Stimulated activated naive B cell treated with anti-CD40 and anti-IgM and Interleukin-4, amounts not matched to agents 10 μg/mL and 1 μg/mL and 100 μg/mL, for 72 hours (primary cell): ENCODE data around the gene MRPS5.
A peak's percentile ranks its signal among the peaks of the same experiment; 100 is the strongest.

ENCODE experiments used
- ATAC-seq, 2 donors: fragments of 150-1000 bp; cut with Tn5 transposase; replicated peaks; 2 replicates each; pipeline ENCODE4 v1.10.0; 2021; ENCODE audit warnings: moderate library complexity in 1 of 2
- DNase-seq: peaks from one replicate; pipeline ENCODE4 v3.0.0; 2021
- H3K27ac Mint-ChIP-seq: one replicate; pipeline ENCODE4 v1.8.0; 2022; ENCODE audit warnings: mild to moderate bottlenecking, mixed read lengths
- H3K27me3 Mint-ChIP-seq, 2 donors: one replicate each; pipeline ENCODE4 v1.8.0; 2022; ENCODE audit warnings: mixed read lengths in 2 of 2
- H3K36me3 Mint-ChIP-seq, 2 donors: one replicate each; pipeline ENCODE4 v1.8.0; 2022; ENCODE audit warnings: mixed read lengths in 2 of 2, mild to moderate bottlenecking in 1 of 2
- H3K4me1 Mint-ChIP-seq, 2 donors: one replicate each; pipeline ENCODE4 v1.8.0; 2022; ENCODE audit warnings: mixed read lengths in 2 of 2, mild to moderate bottlenecking in 1 of 2
- H3K4me3 Mint-ChIP-seq, 2 donors: one replicate each; pipeline ENCODE4 v1.8.0; 2022; ENCODE audit warnings: mild to moderate bottlenecking in 2 of 2, mixed read lengths in 2 of 2, moderate library complexity in 1 of 2
- H3K9me3 Mint-ChIP-seq, 2 donors: one replicate each; pipeline ENCODE4 v1.8.0; 2022; ENCODE audit warnings: mixed read lengths in 2 of 2, mild to moderate bottlenecking in 1 of 2

Gene MRPS5

GRCh38 chr2:95076705-95077529 is 44.7 kb downstream of the MRPS5 start:
- peak overlapping the region; percentile 78 to 80 for H3K4me3 Mint-ChIP-seq
- H3K27me3 Mint-ChIP-seq, result peaks cover 8 to 27% of the 10 kb centered on the region in 2 donors
- H3K36me3 Mint-ChIP-seq, result no peaks in the 10 kb centered on the region
- peak; percentile 78 to 83 for ATAC-seq
- H3K9me3 Mint-ChIP-seq, result no peaks in the 10 kb centered on the region
- DNase-seq, result peak; percentile 70
- peaks cover 14 to 40% of the 10 kb centered on the region in 2 donors for H3K4me1 Mint-ChIP-seq
- no peak overlapping the region for H3K27ac Mint-ChIP-seq

- Mint-ChIP-seq H3K4me3 (peak overlapping the region in 1 of 2 donors; percentile 19), H3K4me1 (peaks cover 14 to 40% of the 10 kb centered on the region in 2 donors), H3K9me3 (no peaks in the 10 kb centered on the region), H3K27me3 (peaks cover 8 to 27% of the 10 kb centered on the region in 2 donors), H3K27ac (no peak overlapping the region), H3K36me3 (no peaks in the 10 kb centered on the region)
- ATAC-seq (no peak), DNase-seq (no peak)
Measured at GRCh38 chr2:95075440-95076132, 46.0 kb downstream of the MRPS5 start.

GRCh38 chr2:95074663-95075439 is 46.8 kb downstream of the MRPS5 start:
- Mint-ChIP-seq H3K4me3 (peak overlapping the region; percentile 29 to 67), H3K9me3 (no peaks in the 10 kb centered on the region), H3K36me3 (no peaks in the 10 kb centered on the region), H3K27ac (peak overlapping the region; percentile 87), H3K27me3 (peaks cover 8 to 27% of the 10 kb centered on the region in 2 donors), H3K4me1 (peaks cover 14 to 40% of the 10 kb centered on the region in 2 donors)
- peak; percentile 78 to 88 for ATAC-seq
- DNase-seq, result peak; percentile 40

GRCh38 chr2:95073856-95074662 is 47.5 kb downstream of the MRPS5 start:
- H3K27me3 Mint-ChIP-seq, result peaks cover 8 to 27% of the 10 kb centered on the region in 2 donors
- H3K9me3 Mint-ChIP-seq, result no peaks in the 10 kb centered on the region
- H3K4me1 Mint-ChIP-seq, result peaks cover 14 to 40% of the 10 kb centered on the region in 2 donors
- no peak overlapping the region for H3K27ac Mint-ChIP-seq
- ATAC-seq, result peak in 1 of 2 donors; percentile 4
- H3K36me3 Mint-ChIP-seq, result no peaks in the 10 kb centered on the region
- no peak for DNase-seq
- no peak overlapping the region for H3K4me3 Mint-ChIP-seq

GRCh38 chr2:95072424-95072823 is 49.2 kb downstream of the MRPS5 start:
- Mint-ChIP-seq H3K27ac (no peak overlapping the region), H3K4me3 (no peak overlapping the region), H3K4me1 (peaks cover 13 to 38% of the 10 kb centered on the region in 2 donors), H3K36me3 (no peaks in the 10 kb centered on the region), H3K9me3 (no peaks in the 10 kb centered on the region), H3K27me3 (peaks cover 7 to 23% of the 10 kb centered on the region in 2 donors)
- ATAC-seq (no peak), DNase-seq (no peak)

- Mint-ChIP-seq H3K27me3 (peaks cover 4 to 22% of the 10 kb centered on the region in 2 donors), H3K9me3 (no peaks in the 10 kb centered on the region), H3K36me3 (no peaks in the 10 kb centered on the region), H3K27ac (no peak overlapping the region), H3K4me1 (peaks cover 10 to 32% of the 10 kb centered on the region in 2 donors), H3K4me3 (no peak overlapping the region)
- no peak for DNase-seq
- ATAC-seq, result no peak
Measured at GRCh38 chr2:95071856-95072255, 49.8 kb downstream of the MRPS5 start.

- peaks cover 4 to 11% of the 10 kb centered on the region in 2 donors for H3K4me1 Mint-ChIP-seq
- no peaks in the 10 kb centered on the region for H3K27me3 Mint-ChIP-seq
- DNase-seq (no peak), ATAC-seq (no peak)
- H3K9me3 Mint-ChIP-seq, result no peaks in the 10 kb centered on the region
- H3K36me3 Mint-ChIP-seq, result no peaks in the 10 kb centered on the region
- no peak overlapping the region for H3K4me3 Mint-ChIP-seq
- H3K27ac Mint-ChIP-seq, result no peak overlapping the region
Measured at GRCh38 chr2:95069465-95069864, 52.1 kb downstream of the MRPS5 start.

GRCh38 chr2:95068256-95068655 is 53.4 kb downstream of the MRPS5 start:
- no peaks in the 10 kb centered on the region for H3K36me3 Mint-ChIP-seq
- peaks cover 2 to 12% of the 10 kb centered on the region in 2 donors for H3K4me1 Mint-ChIP-seq
- H3K4me3 Mint-ChIP-seq, result no peak overlapping the region
- DNase-seq (no peak), ATAC-seq (no peak)
- H3K27me3 Mint-ChIP-seq, result peaks cover 0 to 10% of the 10 kb centered on the region in 2 donors
- no peaks in the 10 kb centered on the region for H3K9me3 Mint-ChIP-seq
- H3K27ac Mint-ChIP-seq, result no peak overlapping the region

GRCh38 chr2:95063086-95063958 is 58.3 kb downstream of the MRPS5 start:
- DNase-seq, result no peak
- Mint-ChIP-seq H3K4me3 (peak overlapping the region in 1 of 2 donors; percentile 5), H3K27me3 (peaks cover 13 to 21% of the 10 kb centered on the region in 2 donors), H3K9me3 (no peaks in the 10 kb centered on the region), H3K27ac (peak overlapping the region; percentile 44), H3K36me3 (no peaks in the 10 kb centered on the region), H3K4me1 (peaks cover 10 to 19% of the 10 kb centered on the region in 2 donors)
- peak; percentile 71 to 79 for ATAC-seq

- peak overlapping the region; percentile 20 for H3K27ac Mint-ChIP-seq
- no peaks in the 10 kb centered on the region for H3K36me3 Mint-ChIP-seq
- DNase-seq (no peak), ATAC-seq (peak; percentile 8 to 37)
- H3K27me3 Mint-ChIP-seq, result peaks cover 13 to 21% of the 10 kb centered on the region in 2 donors
- H3K9me3 Mint-ChIP-seq, result no peaks in the 10 kb centered on the region
- H3K4me1 Mint-ChIP-seq, result peaks cover 10 to 19% of the 10 kb centered on the region in 2 donors
- H3K4me3 Mint-ChIP-seq, result no peak overlapping the region
Measured at GRCh38 chr2:95062242-95063085, 59.1 kb downstream of the MRPS5 start.

GRCh38 chr2:95061601-95062183 is 59.9 kb downstream of the MRPS5 start:
- Mint-ChIP-seq H3K9me3 (no peaks in the 10 kb centered on the region), H3K36me3 (no peaks in the 10 kb centered on the region), H3K4me3 (no peak overlapping the region), H3K27ac (no peak overlapping the region), H3K4me1 (peaks cover 10 to 19% of the 10 kb centered on the region in 2 donors), H3K27me3 (peaks cover 13 to 21% of the 10 kb centered on the region in 2 donors)
- DNase-seq (no peak), ATAC-seq (no peak)

- Mint-ChIP-seq H3K27ac (no peak overlapping the region), H3K9me3 (no peaks in the 10 kb centered on the region), H3K4me1 (peaks cover 10 to 19% of the 10 kb centered on the region in 2 donors), H3K36me3 (no peaks in the 10 kb centered on the region), H3K27me3 (peaks cover 13 to 21% of the 10 kb centered on the region in 2 donors), H3K4me3 (no peak overlapping the region)
- no peak for ATAC-seq
- DNase-seq, result no peak
Measured at GRCh38 chr2:95061119-95061512, 60.5 kb downstream of the MRPS5 start.
